Measurements from ENCODE around the gene SIGLEC5. TPM values are rescaled to one million over a fixed set of nuclear protein-coding genes. Genes with fewer than 3 reads are reported as not detected.

Gene SIGLEC5
- total and polyA plus RNA-seq, 2 of the 13 experiments (the other 11 are each of a cell fraction or from before 2014, with no cell fraction given) = not detected

DNA sequence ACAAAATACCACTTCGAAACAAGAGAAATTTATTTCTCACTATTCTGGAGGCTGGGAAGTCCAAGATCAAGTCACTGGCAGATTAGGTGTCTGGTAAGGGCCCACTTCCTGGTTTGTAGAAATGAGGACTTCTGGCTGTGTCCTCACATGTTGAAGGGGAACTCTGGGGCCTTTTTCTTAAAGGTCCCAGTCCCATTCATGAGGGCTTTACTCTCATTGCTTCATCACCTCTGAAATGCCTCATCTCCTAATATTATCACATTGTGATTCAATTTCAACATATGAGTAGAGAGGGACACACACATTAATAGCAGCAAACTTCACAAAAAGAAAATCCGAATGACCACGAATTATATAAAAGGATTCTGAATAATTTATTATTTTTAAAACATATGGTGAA is 38.0 kb upstream of the SIGLEC5 start (continued):
- no peak for TF ChIP-seq ZNF496 (CRISPR knock-in tag; IDR thresholded peaks at IDR 0.05; ENCODE audit: insufficient replicate concordance)

DNA sequence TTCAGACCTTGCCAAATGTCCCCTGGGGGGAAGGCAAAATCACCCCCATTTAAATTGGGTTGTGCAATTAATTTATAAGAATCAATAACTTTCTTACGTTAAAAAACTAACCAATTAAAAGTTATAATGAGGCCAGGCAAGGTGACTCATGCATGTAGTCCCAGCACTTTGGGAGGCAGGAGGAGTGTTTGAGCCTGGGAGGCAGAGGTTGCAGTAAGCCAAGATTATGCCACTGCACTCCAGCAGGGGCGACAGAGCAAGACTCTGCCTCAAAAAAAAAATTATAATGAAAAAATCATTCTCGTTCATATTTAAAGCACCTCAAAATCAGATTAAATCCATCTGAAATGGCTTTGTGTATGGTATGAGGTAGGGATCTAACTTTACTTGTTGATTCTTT is 34.8 kb upstream of the SIGLEC5 start:
- no peaks in the 10 kb centered on the region for H3K79me2 ChIP-seq (ENCODE audit: insufficient read depth, low read length)
- WGBS (ENCODE audit: low lambda C conversion rate) = 14% methylated on average over 3 of the region's 3 CpGs
- ATAC-seq (no peak), DNase-seq (ENCODE audit: low spot score) (no peak), FAIRE-seq (no peak)
- ChIA-PET CTCF (ENCODE audit: low intra/inter-chr PET ratio, low total read pairs) (no interaction called here), POLR2A (no interaction called here)
- H2AFZ ChIP-seq (ENCODE audit: low read length) = no peak overlapping the region
- no peak overlapping the region for H3K4me2 ChIP-seq (ENCODE audit: low read depth, low read length)
- no peaks in the 10 kb centered on the region for H3K36me3 ChIP-seq (replicated peaks in 1 of 2; ENCODE audit: control insufficient read depth in 1 of 2, insufficient read depth in 2 of 2, low read length in 2 of 2)
- H4K20me1 ChIP-seq (ENCODE audit: insufficient read depth, low read length) = no peaks in the 10 kb centered on the region
- no TSS peak for BruUV-seq (replicated peaks)
- intact Hi-C loops (cut with micrococcal nuclease; ENCODE audit: unreplicated experiment) = no loop called here
- H3K27me3 ChIP-seq (ENCODE audit: control insufficient read depth in 1 of 2, insufficient read depth in 2 of 2, low read length in 2 of 2) = no peaks in the 10 kb centered on the region
- H3K4me1 ChIP-seq (ENCODE audit: insufficient read depth, low read length) = no peaks in the 10 kb centered on the region
- no peak for TF ChIP-seq ZNF260 (CRISPR knock-in tag; IDR thresholded peaks at IDR 0.05; ENCODE audit: borderline replicate concordance, low read depth)
- no peak overlapping the region for H3K4me3 ChIP-seq (replicated peaks in 1 of 3; ENCODE audit: insufficient read depth in 1 of 3, low read depth in 2 of 3, low read length in 3 of 3)
- no peaks in the 10 kb centered on the region for H3K9me3 ChIP-seq (ENCODE audit: low read length)
- no peak overlapping the region for H3K27ac ChIP-seq (ENCODE audit: extremely low read length, insufficient read depth, low read length)
- in situ Hi-C loops (cut with HindIII; ENCODE audit: extremely low pct_ligation_motif_present, low pct_unique_long_range_greater_than_20kb) = no loop called here
- H3K9ac ChIP-seq (ENCODE audit: insufficient read depth, low read depth, low read length) = no peak overlapping the region

DNA sequence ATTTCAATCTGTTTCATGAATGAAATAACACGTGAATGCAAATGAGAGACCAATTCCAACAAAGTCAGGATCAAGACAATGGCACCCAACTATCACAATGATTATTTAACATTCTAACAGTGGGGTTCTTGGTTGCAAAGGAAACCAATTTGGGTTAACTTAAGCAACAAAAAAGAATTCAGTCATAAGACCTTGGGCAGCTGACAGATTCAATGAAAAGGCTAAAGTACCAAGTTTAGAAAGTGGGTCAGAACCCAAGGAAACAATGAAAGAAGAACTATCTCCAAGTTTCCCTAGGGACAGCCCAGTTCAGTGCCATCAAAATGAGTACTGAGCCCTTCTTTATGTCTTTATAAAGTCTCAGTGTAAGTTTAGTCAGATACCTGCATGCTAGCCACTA is 33.9 kb upstream of the SIGLEC5 start:
- POLR2A ChIA-PET = no interaction called here
- FAIRE-seq (no peak), DNase-seq (ENCODE audit: low spot score) (no peak), ATAC-seq (no peak)
- H3K4me2 ChIP-seq (ENCODE audit: low read depth, low read length) = no peak overlapping the region
- no peak overlapping the region for H3K27ac ChIP-seq (ENCODE audit: extremely low read length, insufficient read depth, low read length)
- H3K4me1 ChIP-seq (ENCODE audit: insufficient read depth, low read length) = no peaks in the 10 kb centered on the region
- no peaks in the 10 kb centered on the region for H3K9me3 ChIP-seq (ENCODE audit: low read length)
- no peak overlapping the region for H3K4me3 ChIP-seq (replicated peaks in 1 of 3; ENCODE audit: insufficient read depth in 1 of 3, low read depth in 2 of 3, low read length in 3 of 3)
- H3K9ac ChIP-seq (ENCODE audit: insufficient read depth, low read depth, low read length) = no peak overlapping the region
- no TSS peak for BruUV-seq (replicated peaks)
- 0% methylated on average over 1 of the region's 1 CpG for WGBS (ENCODE audit: low lambda C conversion rate)
- H4K20me1 ChIP-seq (ENCODE audit: insufficient read depth, low read length) = no peaks in the 10 kb centered on the region
- in situ Hi-C loops (cut with HindIII; ENCODE audit: extremely low pct_ligation_motif_present, low pct_unique_long_range_greater_than_20kb) (no loop called here), intact Hi-C loops (cut with micrococcal nuclease; ENCODE audit: unreplicated experiment) (no loop called here)
- CTCF ChIA-PET (ENCODE audit: low intra/inter-chr PET ratio, low total read pairs) = no interaction called here
- H2AFZ ChIP-seq (ENCODE audit: low read length) = no peak overlapping the region
- H3K27me3 ChIP-seq (ENCODE audit: control insufficient read depth in 1 of 2, insufficient read depth in 2 of 2, low read length in 2 of 2) = no peaks in the 10 kb centered on the region
- no peaks in the 10 kb centered on the region for H3K79me2 ChIP-seq (ENCODE audit: insufficient read depth, low read length)
- no peaks in the 10 kb centered on the region for H3K36me3 ChIP-seq (replicated peaks in 1 of 2; ENCODE audit: control insufficient read depth in 1 of 2, insufficient read depth in 2 of 2, low read length in 2 of 2)
- no peak for TF ChIP-seq RFX5 (IDR thresholded peaks at IDR 0.05; ENCODE audit: low read depth, low read length)
- no peak for TF ChIP-seq DNMT3B (CRISPR knock-in tag; conservative IDR thresholded peaks at IDR 0.05)
- TF ChIP-seq ZMYM4 (CRISPR knock-in tag; IDR thresholded peaks at IDR 0.05) = no peak
- no peak for TF ChIP-seq SIN3B (IDR thresholded peaks at IDR 0.05; ENCODE audit: low read length)
- TF ChIP-seq, protein P1, sequence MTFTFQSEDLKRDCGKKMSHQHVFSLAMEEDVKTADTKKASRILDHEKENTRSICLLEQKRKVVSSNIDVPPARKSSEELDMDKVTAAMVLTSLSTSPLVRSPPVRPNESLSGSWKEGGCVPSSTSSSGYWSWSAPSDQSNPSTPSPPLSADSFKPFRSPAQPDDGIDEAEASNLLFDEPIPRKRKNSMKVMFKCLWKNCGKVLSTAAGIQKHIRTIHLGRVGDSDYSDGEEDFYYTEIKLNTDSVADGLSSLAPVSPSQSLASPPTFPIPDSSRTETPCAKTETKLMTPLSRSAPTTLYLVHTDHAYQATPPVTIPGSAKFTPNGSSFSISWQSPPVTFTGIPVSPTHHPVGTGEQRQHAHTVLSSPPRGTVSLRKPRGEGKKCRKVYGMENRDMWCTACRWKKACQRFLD (CRISPR knock-in tag; IDR thresholded peaks at IDR 0.05; ENCODE audit: borderline replicate concordance) = no peak
- no peak for TF ChIP-seq ZNF672 (CRISPR knock-in tag; IDR thresholded peaks at IDR 0.05)
- no peak for TF ChIP-seq AGO2 (optimal IDR thresholded peaks at IDR 0.05; ENCODE audit: low read depth, low read length)
- TF ChIP-seq ATF7 (IDR thresholded peaks at IDR 0.05) = no peak
- no peak for TF ChIP-seq ATF7 (CRISPR knock-in tag; IDR thresholded peaks at IDR 0.05)
- TF ChIP-seq ZFAT (CRISPR knock-in tag; conservative IDR thresholded peaks at IDR 0.05) = no peak
- no peak for TF ChIP-seq ZNF350 (CRISPR knock-in tag; IDR thresholded peaks at IDR 0.05; ENCODE audit: borderline replicate concordance, low read depth)
- no peak for TF ChIP-seq ZSCAN12 (CRISPR knock-in tag; IDR thresholded peaks at IDR 0.05)
- TF ChIP-seq, protein P2, sequence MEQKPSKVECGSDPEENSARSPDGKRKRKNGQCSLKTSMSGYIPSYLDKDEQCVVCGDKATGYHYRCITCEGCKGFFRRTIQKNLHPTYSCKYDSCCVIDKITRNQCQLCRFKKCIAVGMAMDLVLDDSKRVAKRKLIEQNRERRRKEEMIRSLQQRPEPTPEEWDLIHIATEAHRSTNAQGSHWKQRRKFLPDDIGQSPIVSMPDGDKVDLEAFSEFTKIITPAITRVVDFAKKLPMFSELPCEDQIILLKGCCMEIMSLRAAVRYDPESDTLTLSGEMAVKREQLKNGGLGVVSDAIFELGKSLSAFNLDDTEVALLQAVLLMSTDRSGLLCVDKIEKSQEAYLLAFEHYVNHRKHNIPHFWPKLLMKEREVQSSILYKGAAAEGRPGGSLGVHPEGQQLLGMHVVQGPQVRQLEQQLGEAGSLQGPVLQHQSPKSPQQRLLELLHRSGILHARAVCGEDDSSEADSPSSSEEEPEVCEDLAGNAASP (CRISPR knock-in tag; IDR thresholded peaks at IDR 0.05; ENCODE audit: borderline replicate concordance) = no peak
- TF ChIP-seq ZNF446 (CRISPR knock-in tag; IDR thresholded peaks at IDR 0.05) = no peak
